ENCODE results near the gene GOLGA8S.
"Not testable (repeated sequence)": the region's sequence is repeated elsewhere in the genome, so short reads cannot be mapped to it uniquely, and the experiment has no call there.

GOLGA8S gene

DNA sequence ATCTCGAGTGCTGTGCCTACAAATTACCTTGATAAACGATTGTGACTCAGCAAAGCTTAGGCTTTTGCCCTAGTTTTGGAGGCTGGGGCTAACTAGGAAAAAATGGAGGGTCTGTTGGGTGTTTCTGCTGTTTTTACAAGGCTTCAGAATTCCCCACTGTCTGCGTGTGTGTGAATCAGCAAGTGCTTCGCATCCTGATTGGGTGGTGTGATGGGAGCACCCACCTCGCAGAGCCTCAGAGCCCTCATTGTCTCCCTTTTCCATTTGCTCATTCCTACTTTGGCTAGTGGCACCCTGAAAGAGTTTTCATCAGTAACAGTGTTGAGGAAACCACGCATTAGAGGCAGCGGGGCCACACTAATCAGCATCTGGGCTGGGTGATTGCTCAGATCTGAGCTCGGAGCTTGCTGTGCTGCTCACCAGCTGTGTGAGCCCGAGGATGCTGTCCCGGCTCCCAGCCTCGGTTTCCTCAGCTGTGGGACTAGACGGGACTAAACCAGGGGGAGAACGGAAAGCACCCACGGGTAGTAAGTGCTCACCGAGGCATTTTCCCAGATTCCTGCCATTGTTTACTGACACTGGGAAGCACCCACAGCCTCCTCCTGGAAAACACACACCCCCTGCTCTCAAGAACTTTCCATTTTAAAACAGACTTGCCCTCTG is 40.6 kb downstream of the GOLGA8S start:
- Histone ChIP-seq H3K36me3 (ENCODE audit: control insufficient read depth, low read length) (no peaks in the 10 kb centered on the region), H3K4me1 (ENCODE audit: control insufficient read depth, low read length) (no peaks in the 10 kb centered on the region), H3K79me2 (ENCODE audit: control insufficient read depth, low read length) (no peaks in the 10 kb centered on the region), H3K27ac (ENCODE audit: low read depth, low read length) (no peak overlapping the region), H3K27me3 (ENCODE audit: control insufficient read depth, low read length) (no peaks in the 10 kb centered on the region), H3F3A (ENCODE audit: control insufficient read depth, insufficient read depth) (no peaks in the 10 kb centered on the region), H4K20me1 (ENCODE audit: control insufficient read depth, insufficient read depth, low read depth, low read length) (no peaks in the 10 kb centered on the region), H3K4me3 (ENCODE audit: low read length) (no peak overlapping the region), H3K4me2 (ENCODE audit: low read length) (no peak overlapping the region), H3K9me2 (replicated peaks; ENCODE audit: control insufficient read depth, low read length) (no peaks in the 10 kb centered on the region), H3K9me3 (ENCODE audit: control insufficient read depth, insufficient read depth, low read length) (no peaks in the 10 kb centered on the region)
- TF ChIP-seq, protein P1, sequence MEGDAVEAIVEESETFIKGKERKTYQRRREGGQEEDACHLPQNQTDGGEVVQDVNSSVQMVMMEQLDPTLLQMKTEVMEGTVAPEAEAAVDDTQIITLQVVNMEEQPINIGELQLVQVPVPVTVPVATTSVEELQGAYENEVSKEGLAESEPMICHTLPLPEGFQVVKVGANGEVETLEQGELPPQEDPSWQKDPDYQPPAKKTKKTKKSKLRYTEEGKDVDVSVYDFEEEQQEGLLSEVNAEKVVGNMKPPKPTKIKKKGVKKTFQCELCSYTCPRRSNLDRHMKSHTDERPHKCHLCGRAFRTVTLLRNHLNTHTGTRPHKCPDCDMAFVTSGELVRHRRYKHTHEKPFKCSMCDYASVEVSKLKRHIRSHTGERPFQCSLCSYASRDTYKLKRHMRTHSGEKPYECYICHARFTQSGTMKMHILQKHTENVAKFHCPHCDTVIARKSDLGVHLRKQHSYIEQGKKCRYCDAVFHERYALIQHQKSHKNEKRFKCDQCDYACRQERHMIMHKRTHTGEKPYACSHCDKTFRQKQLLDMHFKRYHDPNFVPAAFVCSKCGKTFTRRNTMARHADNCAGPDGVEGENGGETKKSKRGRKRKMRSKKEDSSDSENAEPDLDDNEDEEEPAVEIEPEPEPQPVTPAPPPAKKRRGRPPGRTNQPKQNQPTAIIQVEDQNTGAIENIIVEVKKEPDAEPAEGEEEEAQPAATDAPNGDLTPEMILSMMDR (IDR thresholded peaks at IDR 0.05; ENCODE audit: low read depth, low read length, poor library complexity, severe bottlenecking) = no peak
- TF ChIP-seq EZH2phosphoT487 (IDR thresholded peaks at IDR 0.05; ENCODE audit: borderline replicate concordance, low read length) = no peak

DNA sequence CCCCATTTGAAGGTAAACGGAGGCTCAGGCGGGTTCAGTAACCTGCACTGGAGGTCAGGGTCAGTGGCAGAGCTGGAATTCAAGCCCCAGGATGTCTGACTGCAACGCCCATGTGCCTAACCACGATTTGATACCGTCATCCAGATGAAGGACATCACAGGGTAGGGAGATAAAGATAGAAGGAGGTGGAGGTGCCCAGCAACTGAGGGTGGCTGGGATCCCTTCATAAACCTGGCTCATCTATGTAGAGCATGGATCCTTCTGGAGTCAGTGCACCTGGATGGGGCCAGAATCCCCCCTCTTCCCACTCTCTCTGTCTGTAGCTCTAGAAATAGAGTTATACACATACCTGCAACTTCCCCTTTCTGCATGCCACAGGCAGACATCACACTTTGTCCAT is 41.3 kb downstream of the GOLGA8S start:
- H3K36me3 ChIP-seq (ENCODE audit: control insufficient read depth, low read length) = no peaks in the 10 kb centered on the region
- H3K27ac ChIP-seq (ENCODE audit: low read depth, low read length) = no peak overlapping the region
- TF ChIP-seq EZH2phosphoT487 (IDR thresholded peaks at IDR 0.05; ENCODE audit: borderline replicate concordance, low read length) = no peak
- TF ChIP-seq, protein P1 (IDR thresholded peaks at IDR 0.05; ENCODE audit: low read depth, low read length, poor library complexity, severe bottlenecking) = no peak
- H3F3A ChIP-seq (ENCODE audit: control insufficient read depth, insufficient read depth) = no peaks in the 10 kb centered on the region
- H3K9me2 ChIP-seq (replicated peaks; ENCODE audit: control insufficient read depth, low read length) = no peaks in the 10 kb centered on the region
- no peaks in the 10 kb centered on the region for H4K20me1 ChIP-seq (ENCODE audit: control insufficient read depth, insufficient read depth, low read depth, low read length)
- H3K79me2 ChIP-seq (ENCODE audit: control insufficient read depth, low read length) = no peaks in the 10 kb centered on the region
- H3K4me1 ChIP-seq (ENCODE audit: control insufficient read depth, low read length) = no peaks in the 10 kb centered on the region
- no peaks in the 10 kb centered on the region for H3K27me3 ChIP-seq (ENCODE audit: control insufficient read depth, low read length)
- H3K4me3 ChIP-seq (ENCODE audit: low read length) = no peak overlapping the region
- no peaks in the 10 kb centered on the region for H3K9me3 ChIP-seq (ENCODE audit: control insufficient read depth, insufficient read depth, low read length)
- H3K4me2 ChIP-seq (ENCODE audit: low read length) = no peak overlapping the region

DNA sequence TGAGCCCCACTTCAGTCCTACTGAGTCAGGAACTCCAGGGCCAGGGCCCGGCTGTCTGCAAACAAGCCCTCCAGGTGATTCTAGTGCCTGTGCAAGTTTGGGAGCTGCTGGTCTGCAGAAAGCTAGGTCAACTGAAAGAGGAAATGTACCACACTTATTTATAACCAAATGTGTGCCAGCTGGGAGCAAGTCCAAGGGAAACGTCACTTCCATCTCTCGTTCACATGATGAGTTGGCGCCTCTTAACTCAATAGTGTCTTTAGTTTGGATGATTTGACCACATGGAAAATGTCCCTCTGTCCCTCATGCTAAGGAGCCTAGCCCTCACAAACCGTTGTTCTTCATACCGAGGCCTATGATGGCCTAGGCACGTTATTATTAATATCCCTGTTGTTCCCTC is 43.2 kb downstream of the GOLGA8S start:
- Histone ChIP-seq H3F3A (ENCODE audit: control insufficient read depth, insufficient read depth) (no peaks in the 10 kb centered on the region), H3K4me3 (ENCODE audit: low read length) (no peak overlapping the region), H3K36me3 (ENCODE audit: control insufficient read depth, low read length) (no peaks in the 10 kb centered on the region), H3K4me1 (ENCODE audit: control insufficient read depth, low read length) (no peaks in the 10 kb centered on the region), H3K27me3 (ENCODE audit: control insufficient read depth, low read length) (no peaks in the 10 kb centered on the region), H3K27ac (ENCODE audit: low read depth, low read length) (no peak overlapping the region), H3K4me2 (ENCODE audit: low read length) (no peak overlapping the region), H3K9me3 (ENCODE audit: control insufficient read depth, insufficient read depth, low read length) (no peaks in the 10 kb centered on the region), H4K20me1 (ENCODE audit: control insufficient read depth, insufficient read depth, low read depth, low read length) (no peaks in the 10 kb centered on the region), H3K79me2 (ENCODE audit: control insufficient read depth, low read length) (no peaks in the 10 kb centered on the region), H3K9me2 (replicated peaks; ENCODE audit: control insufficient read depth, low read length) (no peaks in the 10 kb centered on the region)
- no peak for TF ChIP-seq EZH2phosphoT487 (IDR thresholded peaks at IDR 0.05; ENCODE audit: borderline replicate concordance, low read length)
- TF ChIP-seq, protein P1 (IDR thresholded peaks at IDR 0.05; ENCODE audit: low read depth, low read length, poor library complexity, severe bottlenecking) = no peak

DNA sequence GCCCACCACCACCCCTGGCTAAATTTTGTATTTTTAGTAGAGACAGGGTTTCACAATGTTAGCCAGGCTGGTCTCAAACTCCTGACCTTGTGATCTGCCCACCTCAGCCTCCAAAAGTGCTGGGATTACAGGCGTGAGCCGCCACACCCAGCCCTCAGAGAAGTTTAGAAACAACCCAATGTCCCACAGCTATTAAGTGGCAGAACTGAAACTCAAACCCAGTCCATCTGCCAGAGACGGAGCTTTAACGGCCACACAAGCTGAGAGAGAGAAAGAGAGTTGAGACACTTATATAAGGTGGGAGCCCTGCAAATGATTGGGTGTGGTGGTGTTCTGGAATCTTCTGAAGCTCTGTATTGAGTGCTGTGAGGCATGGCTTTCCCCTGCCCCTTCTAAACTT is 43.8 kb downstream of the GOLGA8S start:
- H3K27me3 ChIP-seq (ENCODE audit: control insufficient read depth, low read length); H3K36me3 ChIP-seq (ENCODE audit: control insufficient read depth, low read length); H3K4me1 ChIP-seq (ENCODE audit: control insufficient read depth, low read length); H3K79me2 ChIP-seq (ENCODE audit: control insufficient read depth, low read length); H4K20me1 ChIP-seq (ENCODE audit: control insufficient read depth, insufficient read depth, low read depth, low read length); H3F3A ChIP-seq (ENCODE audit: control insufficient read depth, insufficient read depth); H3K4me3 ChIP-seq (ENCODE audit: low read length); H3K27ac ChIP-seq (ENCODE audit: low read depth, low read length); H3K4me2 ChIP-seq (ENCODE audit: low read length); H3K9me3 ChIP-seq (ENCODE audit: control insufficient read depth, insufficient read depth, low read length); H3K9me2 ChIP-seq (replicated peaks; ENCODE audit: control insufficient read depth, low read length): not testable (repeated sequence)

DNA sequence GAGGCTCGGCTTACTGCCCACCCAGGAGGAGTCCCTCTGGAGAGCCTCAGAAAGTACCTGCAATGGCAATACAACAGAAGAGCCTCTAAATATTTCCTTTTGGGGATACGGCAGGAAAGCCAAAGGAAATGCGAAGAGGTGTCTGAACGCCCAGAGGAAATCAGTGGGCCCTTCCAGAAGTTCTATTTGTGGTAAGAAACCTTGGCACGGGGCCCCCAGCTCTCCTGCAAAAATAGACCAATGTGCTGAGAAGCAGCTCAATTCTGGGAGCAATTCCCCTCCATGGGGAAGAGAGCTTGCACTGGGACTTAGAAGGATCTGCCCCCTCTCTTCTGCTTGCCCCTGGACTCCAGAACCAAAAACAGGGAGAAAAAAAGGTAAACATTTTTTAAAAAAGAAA is 44.7 kb downstream of the GOLGA8S start:
- H3K9me2 ChIP-seq (replicated peaks; ENCODE audit: control insufficient read depth, low read length); H3K36me3 ChIP-seq (ENCODE audit: control insufficient read depth, low read length); H3K79me2 ChIP-seq (ENCODE audit: control insufficient read depth, low read length); H3K4me1 ChIP-seq (ENCODE audit: control insufficient read depth, low read length); H3K27ac ChIP-seq (ENCODE audit: low read depth, low read length); H4K20me1 ChIP-seq (ENCODE audit: control insufficient read depth, insufficient read depth, low read depth, low read length); H3K9me3 ChIP-seq (ENCODE audit: control insufficient read depth, insufficient read depth, low read length); H3K4me2 ChIP-seq (ENCODE audit: low read length); H3K4me3 ChIP-seq (ENCODE audit: low read length); H3K27me3 ChIP-seq (ENCODE audit: control insufficient read depth, low read length); H3F3A ChIP-seq (ENCODE audit: control insufficient read depth, insufficient read depth): not testable (repeated sequence)
